Right atrium auricular region (tissue), 2 donors: Measurements from ENCODE around the gene DPT. TPM values are rescaled to one million over a fixed set of nuclear protein-coding genes. Genes with fewer than 3 reads are reported as not detected.

ENCODE experiments used
- DNase-seq: peaks from one replicate; pipeline ENCODE4 v3.0.0-alpha.2; 2019; ENCODE audit warnings: low spot score
- H3K27ac ChIP-seq, 2 donors: fragments of 200-600 bp; sonication (generic); 1 replicate in 1 of 2; 2 replicates in 1 of 2; pipeline ENCODE4 v1.5.1; 2016 to 2019
- H3K27me3 ChIP-seq, 2 donors: fragments of 200-600 bp; sonication (generic); one replicate each; pipeline versions ENCODE4 v1.5.1 to v1.6.0; 2017 to 2019
- H3K36me3 ChIP-seq: fragments of 200-600 bp; sonication (generic); one replicate; pipeline ENCODE4 v1.5.1; 2016
- H3K4me1 ChIP-seq, 2 donors: fragments of 200-600 bp; sonication (generic); one replicate each; pipeline versions ENCODE4 v1.5.1 to v1.6.0; 2017 to 2019
- H3K4me3 ChIP-seq, 2 donors: fragments of 200-600 bp; sonication (generic); 1 replicate in 1 of 2; 2 replicates in 1 of 2; pipeline ENCODE4 v1.5.1; 2017 to 2019; ENCODE audit warnings: mild to moderate bottlenecking in 1 of 2, moderate library complexity in 1 of 2
- H3K9me3 ChIP-seq, 2 donors: fragments of 200-600 bp; sonication (generic); one replicate each; pipeline ENCODE4 v1.5.1; 2019
- CTCF ChIP-seq, 2 donors: fragments of 200-600 bp; sonication (generic); IDR thresholded peaks; one replicate each; pipeline ENCODE4 v1.5.1; 2019; ENCODE audit warnings: antibody characterized with exemption in 2 of 2
- total RNA-seq, 2 donors: library from RNA; depleted of rRNA; stranded (reverse); fragments of >200 nt; gene quantifications; one replicate each; pipeline ENCODE4 v1.1.0, GENCODE V29; 2016

DPT gene
- total RNA-seq, 2 donors from 2014 or later = 52.2 to 71.3 TPM

DNA sequence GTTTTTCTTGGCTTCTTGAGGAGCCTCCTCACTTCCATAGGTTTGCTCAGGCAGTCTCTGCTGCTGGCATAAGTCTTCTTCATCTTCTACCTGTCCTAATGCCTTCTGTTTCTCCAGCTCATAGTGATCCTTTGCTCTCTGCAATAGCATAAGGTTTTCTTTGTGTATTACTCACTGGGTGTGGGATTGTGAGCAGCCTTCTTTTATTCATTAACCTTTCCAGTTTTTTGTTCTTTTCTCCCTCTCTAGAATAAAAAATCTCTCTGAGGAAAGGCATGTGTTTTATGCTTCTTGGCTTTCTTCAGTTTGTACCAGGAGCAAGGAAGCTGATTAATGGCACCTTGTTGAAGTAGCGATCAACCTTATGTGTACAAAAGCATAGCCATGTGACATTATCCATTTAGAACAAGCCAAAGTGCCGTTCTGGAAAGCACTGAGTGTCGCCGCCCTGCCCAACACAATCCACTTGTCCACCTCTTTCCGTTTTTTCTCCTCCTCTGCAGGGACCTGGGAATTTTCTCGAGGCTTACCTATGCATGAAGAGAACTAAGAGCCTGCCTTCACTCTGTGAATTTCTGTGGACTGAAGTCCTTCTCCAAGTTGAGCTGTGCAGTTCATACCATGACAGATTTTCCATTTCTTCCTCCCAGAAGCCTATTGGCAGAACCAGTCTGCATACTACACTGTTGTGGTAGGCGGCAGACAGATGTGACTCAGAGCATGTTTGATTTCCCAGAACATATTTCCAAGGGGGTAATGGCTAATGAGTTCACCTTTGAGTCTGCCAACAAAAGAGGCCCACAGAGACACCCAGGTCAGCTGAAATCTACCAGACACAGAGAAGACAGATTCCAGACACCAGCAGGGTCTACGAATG is 39.0 kb downstream of the DPT start:
- Histone ChIP-seq H3K36me3 (no peaks in the 10 kb centered on the region), H3K9me3 (no peaks in the 10 kb centered on the region), H3K27me3 (no peaks in the 10 kb centered on the region), H3K27ac (peak overlapping the region in 1 of 2 donors; percentile 38), H3K4me1 (no peaks in the 10 kb centered on the region), H3K4me3 (no peak overlapping the region)
- TF ChIP-seq CTCF (IDR thresholded peaks at IDR 0.05) = no peak
- DNase-seq = peak; percentile 63

GRCh38 chr1:168689327-168689657 is 39.7 kb downstream of the DPT start:
- no peak for DNase-seq
- Histone ChIP-seq H3K27ac (peak overlapping the region in 1 of 2 donors; percentile 38), H3K27me3 (no peaks in the 10 kb centered on the region), H3K36me3 (no peaks in the 10 kb centered on the region), H3K4me3 (no peak overlapping the region), H3K4me1 (no peaks in the 10 kb centered on the region), H3K9me3 (no peaks in the 10 kb centered on the region)
- no peak for TF ChIP-seq CTCF (IDR thresholded peaks at IDR 0.05)

GRCh38 chr1:168688644-168689326 is 40.2 kb downstream of the DPT start:
- no peak for TF ChIP-seq CTCF (IDR thresholded peaks at IDR 0.05)
- H3K27ac ChIP-seq = no peak overlapping the region

DNA sequence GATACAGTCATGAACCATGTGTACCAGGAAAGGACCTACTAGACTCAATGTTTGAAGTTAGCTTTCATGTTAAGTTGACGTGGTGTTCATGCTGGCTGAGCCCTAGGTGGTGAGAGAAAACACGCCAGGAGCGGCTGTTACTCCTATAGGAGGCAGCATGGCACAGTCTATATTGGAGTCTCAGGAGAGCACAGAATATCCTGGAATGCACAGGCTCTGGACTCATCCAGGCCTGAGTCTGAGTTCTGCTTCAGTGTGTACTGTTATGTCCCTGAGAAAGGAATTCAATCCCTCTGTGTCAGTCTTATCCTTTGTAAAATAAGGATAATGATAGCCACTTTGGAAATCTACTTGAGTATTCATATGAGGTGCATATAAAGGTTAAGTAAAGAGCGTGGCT is 41.2 kb downstream of the DPT start:
- no peak for TF ChIP-seq CTCF (IDR thresholded peaks at IDR 0.05)
- Histone ChIP-seq H3K4me3 (no peak overlapping the region), H3K27ac (no peak overlapping the region)

More at GRCh38 chr1:168688644-168689326, 40.2 kb downstream of the DPT start:
- DNase-seq = no peak
- Histone ChIP-seq H3K27me3 (no peaks in the 10 kb centered on the region), H3K4me1 (no peaks in the 10 kb centered on the region), H3K9me3 (no peaks in the 10 kb centered on the region), H3K36me3 (no peaks in the 10 kb centered on the region), H3K4me3 (no peak overlapping the region)

GRCh38 chr1:168686666-168687065 is 42.3 kb downstream of the DPT start:
- no peaks in the 10 kb centered on the region for H3K36me3 ChIP-seq
- no peaks in the 10 kb centered on the region for H3K4me1 ChIP-seq
- H3K27ac ChIP-seq = no peak overlapping the region
- DNase-seq = no peak
- H3K4me3 ChIP-seq = no peak overlapping the region
- H3K9me3 ChIP-seq = no peaks in the 10 kb centered on the region
- H3K27me3 ChIP-seq = no peaks in the 10 kb centered on the region
- TF ChIP-seq CTCF (IDR thresholded peaks at IDR 0.05) = no peak

More for the DNA sequence above, 41.2 kb downstream of the DPT start:
- Histone ChIP-seq H3K4me1 (no peaks in the 10 kb centered on the region), H3K9me3 (no peaks in the 10 kb centered on the region), H3K36me3 (no peaks in the 10 kb centered on the region), H3K27me3 (no peaks in the 10 kb centered on the region)
- DNase-seq = no peak
